Ovary (tissue), 9 donors: ENCODE measurements around the gene ZNF282. TPM values are rescaled to one million over a fixed set of nuclear protein-coding genes. Genes with fewer than 3 reads are reported as not detected.
"Not testable (repeated sequence)": the region's sequence is repeated elsewhere in the genome, so short reads cannot be mapped to it uniquely, and the experiment has no call there.

Experiments
- DNase-seq, 5 donors: peaks; one replicate each; pipeline ENCODE4 v3.0.0-alpha.2; 2019 to 2020
- H3K27ac ChIP-seq, 2 donors: fragments of 200-600 bp; one replicate each; pipeline versions ENCODE4 v1.5.1 to v1.8.0; 2019 to 2022
- H3K27me3 ChIP-seq: fragments of 200-600 bp; one replicate; pipeline ENCODE4 v1.8.0; 2022
- H3K36me3 ChIP-seq: fragments of 200-600 bp; sonication (generic); one replicate; pipeline ENCODE4 v1.5.1; 2019
- H3K4me1 ChIP-seq: one replicate; pipeline ENCODE4 v1.8.1; 2013; ENCODE audit warnings: mild to moderate bottlenecking, moderate library complexity; ENCODE audit not compliant: insufficient read depth
- H3K4me3 ChIP-seq: fragments of 200-600 bp; sonication (generic); one replicate; pipeline ENCODE4 v1.5.1; 2017
- H3K9me3 ChIP-seq, 2 donors: fragments of 200-600 bp in 1 of 2; sonication (generic) in 1 of 2; one replicate each; pipeline versions ENCODE4 v1.5.1 to v1.8.1; 2013 to 2019; ENCODE audit warnings: mild to moderate bottlenecking in 1 of 2, moderate library complexity in 1 of 2
- EP300 ChIP-seq: sonication (generic); formaldehyde crosslinking; IDR thresholded peaks from one replicate; pipeline ENCODE4 v1.6.1; 2017; ENCODE audit warnings: antibody characterized with exemption
- POLR2A ChIP-seq: fragments of 450-650 bp; IDR thresholded peaks from one replicate; pipeline ENCODE4 v1.6.1; 2017; ENCODE audit warnings: antibody characterized with exemption, mild to moderate bottlenecking, moderate library complexity
- WGBS, 3 donors: extraction: QIAGEN DNeasy Blood & Tissue Kit in 1 of 3; methylation state at CpG; one replicate each; pipeline versions ENCODE4 v1.1.5 to v1.1.7; 2013 to 2017; 5-methylcytosine and 5-hydroxymethylcytosine counted together
- intact Hi-C, 4 donors: fragments of 100-400 bp; cut with DNase I; formaldehyde crosslinking; loops; one replicate each; pipeline versions ENCODE4 v1.11.0 to v1.15.1; 2022 to 2023
- polyA plus RNA-seq, 2 donors: library from polyadenylated mRNA; stranded (reverse); fragments of 200-250 nt in 1 of 2; fragments of 350-450 nt in 1 of 2; fragmentation: Illumina TruSeq in 1 of 2; extraction: RNeasy Lipid Tissue Mini Kit (QIAGEN cat#74804) in 1 of 2; gene quantifications; one replicate each; pipeline ENCODE4 v1.2.3, GENCODE V29; 2013 to 2014
- total RNA-seq, 7 donors: library from RNA; depleted of rRNA in 2 of 7; stranded (reverse); fragments of >200 nt in 2 of 7; fragmentation: NEBNext Ultra II Directional in 3 of 7; extraction: Animal tissue kit (Norgen Biotek cat#: 25700) in 3 of 7; gene quantifications; one replicate each; pipeline versions ENCODE4 v1.1.0 to v1.2.4, GENCODE V29; 2016 to 2023
- TF ChIP-seq, protein P1 (sequence below), 3 donors: fragments of 450-650 bp in 2 of 3; fragments of 200-600 bp in 1 of 3; IDR thresholded peaks; one replicate each; pipeline versions ENCODE4 v1.5.1 to v1.8.0; 2016 to 2022; ENCODE audit warnings: antibody characterized with exemption in 3 of 3, mild to moderate bottlenecking in 1 of 3
- donor health status: DM: no; HTN: no; CAD: no; lungs with moderate emphysema.
- donor health status: DM: no; HTN: no; CAD: no.
- donor health status: Bipolar disorder and iron deficiency.
- donor health status: DM: yes; HTN: yes; CAD: no.
- donor health status: DM: no; HTN: no; CAD: no.
- donor health status: DM: yes; HTN: yes; CAD: no.

The ZNF282 gene
- total and polyA plus RNA-seq, 9 donors, result 8.0 to 30.2 (median 22.2) TPM

GRCh38 chr7:149228831-149229471 is 33.6 kb downstream of the ZNF282 start:
- intact Hi-C loops, result no loop called here
- 40 to 51% (median 45%) methylated on average over 7 of the region's 7 CpGs for WGBS, 3 donors
- H3K27me3 ChIP-seq, result no peaks in the 10 kb centered on the region
- no peaks in the 10 kb centered on the region for H3K36me3 ChIP-seq
- no peaks in the 10 kb centered on the region for H3K4me1 ChIP-seq
- H3K9me3 ChIP-seq, result no peaks in the 10 kb centered on the region
- no peak overlapping the region for H3K27ac ChIP-seq
- no peak for DNase-seq
- TF ChIP-seq, protein P1, sequence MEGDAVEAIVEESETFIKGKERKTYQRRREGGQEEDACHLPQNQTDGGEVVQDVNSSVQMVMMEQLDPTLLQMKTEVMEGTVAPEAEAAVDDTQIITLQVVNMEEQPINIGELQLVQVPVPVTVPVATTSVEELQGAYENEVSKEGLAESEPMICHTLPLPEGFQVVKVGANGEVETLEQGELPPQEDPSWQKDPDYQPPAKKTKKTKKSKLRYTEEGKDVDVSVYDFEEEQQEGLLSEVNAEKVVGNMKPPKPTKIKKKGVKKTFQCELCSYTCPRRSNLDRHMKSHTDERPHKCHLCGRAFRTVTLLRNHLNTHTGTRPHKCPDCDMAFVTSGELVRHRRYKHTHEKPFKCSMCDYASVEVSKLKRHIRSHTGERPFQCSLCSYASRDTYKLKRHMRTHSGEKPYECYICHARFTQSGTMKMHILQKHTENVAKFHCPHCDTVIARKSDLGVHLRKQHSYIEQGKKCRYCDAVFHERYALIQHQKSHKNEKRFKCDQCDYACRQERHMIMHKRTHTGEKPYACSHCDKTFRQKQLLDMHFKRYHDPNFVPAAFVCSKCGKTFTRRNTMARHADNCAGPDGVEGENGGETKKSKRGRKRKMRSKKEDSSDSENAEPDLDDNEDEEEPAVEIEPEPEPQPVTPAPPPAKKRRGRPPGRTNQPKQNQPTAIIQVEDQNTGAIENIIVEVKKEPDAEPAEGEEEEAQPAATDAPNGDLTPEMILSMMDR (IDR thresholded peaks at IDR 0.05), result no peak
- TF ChIP-seq EP300 (no peak), POLR2A (no peak)
- H3K4me3 ChIP-seq, result no peak overlapping the region

DNA sequence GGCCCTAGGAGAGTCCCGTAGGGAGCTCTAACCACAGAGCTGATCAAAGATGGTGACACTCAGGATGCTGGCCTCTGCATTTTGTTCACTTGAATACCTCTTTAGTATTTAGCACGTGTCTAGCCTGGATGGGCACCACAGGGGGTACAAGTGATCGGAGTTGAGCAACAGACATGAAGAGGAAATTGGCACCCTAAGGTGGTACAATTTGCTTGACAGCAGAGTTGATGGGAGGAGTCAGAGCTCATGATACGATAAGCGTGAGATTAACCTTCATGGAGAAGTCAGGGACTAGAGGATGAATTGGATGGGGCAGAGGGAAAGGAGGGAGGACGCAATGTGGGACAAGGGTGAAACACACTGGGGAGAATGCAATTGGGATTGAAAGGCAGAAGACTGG is 34.2 kb downstream of the ZNF282 start:
- no peaks in the 10 kb centered on the region for H3K4me1 ChIP-seq
- intact Hi-C loops, result no loop called here
- TF ChIP-seq EP300, result no peak
- TF ChIP-seq POLR2A, result no peak
- TF ChIP-seq, protein P1 (IDR thresholded peaks at IDR 0.05), result no peak
- H3K27ac ChIP-seq, result no peak overlapping the region
- DNase-seq, result no peak
- 56 to 67% (median 57%) methylated on average over 6 of the region's 6 CpGs for WGBS, 3 donors
- H3K36me3 ChIP-seq, result no peaks in the 10 kb centered on the region
- no peaks in the 10 kb centered on the region for H3K27me3 ChIP-seq
- H3K9me3 ChIP-seq, result no peaks in the 10 kb centered on the region
- no peak overlapping the region for H3K4me3 ChIP-seq

DNA sequence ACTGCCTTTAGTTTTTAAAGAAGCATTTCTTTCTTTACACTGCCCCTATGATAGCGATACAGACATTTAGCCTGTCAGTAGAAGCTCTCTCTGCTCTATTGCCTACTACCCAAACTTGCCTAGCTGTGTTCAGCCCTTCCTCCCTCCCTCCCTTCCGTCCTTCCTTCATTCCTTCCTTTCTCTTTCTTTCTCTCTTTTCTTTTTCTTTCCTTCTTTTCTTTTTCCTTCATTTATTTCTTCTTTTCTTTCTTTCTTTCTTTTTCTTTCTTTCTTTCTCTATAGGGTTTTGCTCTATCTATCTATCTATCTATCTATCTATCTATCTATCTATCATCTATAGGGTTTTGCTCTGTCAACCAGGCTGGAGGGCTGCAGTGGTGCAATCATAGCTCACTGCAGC is 37.0 kb downstream of the ZNF282 start:
- no peaks in the 10 kb centered on the region for H3K36me3 ChIP-seq
- intact Hi-C loops, result no loop called here
- H3K4me3 ChIP-seq, result no peak overlapping the region
- no peaks in the 10 kb centered on the region for H3K9me3 ChIP-seq
- 80 to 85% (median 85%) methylated on average over 2 of the region's 2 CpGs for WGBS, 3 donors
- H3K27me3 ChIP-seq, result no peaks in the 10 kb centered on the region
- no peaks in the 10 kb centered on the region for H3K4me1 ChIP-seq
- DNase-seq, result no peak
- no peak overlapping the region for H3K27ac ChIP-seq
- TF ChIP-seq, protein P1 (IDR thresholded peaks at IDR 0.05), result no peak
- no peak for TF ChIP-seq POLR2A
- no peak for TF ChIP-seq EP300

DNA sequence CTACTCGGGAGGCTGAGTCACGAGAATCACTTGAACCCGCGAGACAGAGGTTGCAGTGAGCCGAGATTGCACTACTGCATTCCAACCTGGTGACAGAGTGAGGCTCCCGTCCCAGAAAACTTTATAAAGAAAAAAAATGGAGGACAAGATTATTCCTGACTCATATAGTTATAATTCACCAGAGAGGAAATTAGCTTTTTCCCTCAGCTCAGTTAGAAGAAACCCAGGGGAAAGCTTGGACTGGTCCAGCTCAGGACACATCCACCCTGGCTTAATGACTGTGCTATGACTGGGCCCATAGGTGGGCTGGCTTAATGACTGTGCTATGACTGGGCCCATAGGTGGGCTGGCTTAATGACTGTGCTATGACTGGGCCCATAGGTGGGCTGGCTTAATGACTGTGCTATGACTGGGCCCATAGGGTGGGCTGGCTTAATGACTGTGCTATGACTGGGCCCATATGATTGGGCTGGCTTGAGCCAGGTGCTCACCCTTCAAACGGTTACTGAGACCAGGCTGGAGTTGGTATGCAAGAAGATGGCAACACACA is 38.4 kb downstream of the ZNF282 start:
- H3K4me3 ChIP-seq, intact Hi-C loops, H3K27me3 ChIP-seq, DNase-seq, H3K9me3 ChIP-seq, H3K27ac ChIP-seq, H3K4me1 ChIP-seq, H3K36me3 ChIP-seq: not testable (repeated sequence)
- 68 to 81% (median 71%) methylated on average over 7 of the region's 7 CpGs for WGBS, 3 donors

GRCh38 chr7:149237502-149237901 is 42.2 kb downstream of the ZNF282 start:
- no peaks in the 10 kb centered on the region for H3K27me3 ChIP-seq
- intact Hi-C loops, result no loop called here
- no peak for TF ChIP-seq POLR2A
- TF ChIP-seq, protein P1 (IDR thresholded peaks at IDR 0.05), result no peak
- no peak for TF ChIP-seq EP300

More at GRCh38 chr7:149237502-149237901, 42.2 kb downstream of the ZNF282 start:
- H3K27ac ChIP-seq, result no peak overlapping the region
- H3K9me3 ChIP-seq, result peaks cover 0 to 2% of the 10 kb centered on the region in 2 donors
- H3K4me3 ChIP-seq, result no peak overlapping the region
- no peak for DNase-seq
- WGBS, 3 donors, result 77 to 83% (median 80%) methylated on average over 7 of the region's 7 CpGs
- peaks cover 7% of the 10 kb centered on the region for H3K4me1 ChIP-seq
- no peaks in the 10 kb centered on the region for H3K36me3 ChIP-seq
